CD4-positive, alpha-beta T cell (primary cell): ENCODE measurements around the gene SCG5. TPM values are rescaled to one million over a fixed set of nuclear protein-coding genes. Genes with fewer than 3 reads are reported as not detected.

Experiments used
- ATAC-seq: fragments of 200-7000 bp; cut with Tn5 transposase; one replicate; pipeline ENCODE4 v1.10.0; 2022; ENCODE audit warnings: mild to moderate bottlenecking; ENCODE audit not compliant: poor library complexity
- CTCF ChIA-PET: fragments of 350-600 bp; sonication (Branson Sonifier 250); formaldehyde crosslinking; loops from one replicate; lab custom pipeline; 2021; ENCODE audit warnings: antibody characterized with exemption, inconsistent platforms; lab: Charles Lee
- POLR2A ChIA-PET: fragments of 350-600 bp; sonication (Branson Sonifier 250); formaldehyde crosslinking; loops from one replicate; lab custom pipeline; 2021; ENCODE audit warnings: antibody characterized with exemption, inconsistent platforms; lab: Charles Lee
- DNase-seq, 14 experiments: peaks; one replicate each; pipeline ENCODE4 v3.0.0-alpha.2; 2013 to 2020; ENCODE audit warnings: mixed read lengths in 2 of 14
- H3K27ac ChIP-seq, 2 donors: one replicate each; pipeline versions ENCODE4 v1.5.1 to v1.7.0; 2013; ENCODE audit warnings: low read length in 2 of 2, low read depth in 1 of 2, mild to moderate bottlenecking in 1 of 2
- H3K27me3 ChIP-seq, 2 experiments: 1 replicate in 1 of 2; 2 replicates in 1 of 2; pipeline versions ENCODE4 v1.6.1 to v1.7.0; 2013; ENCODE audit warnings: low read length in 2 of 2, control low read depth in 1 of 2, mild to moderate bottlenecking in 1 of 2, moderate library complexity in 1 of 2; ENCODE audit not compliant: insufficient read depth in 2 of 2, control insufficient read depth in 1 of 2
- H3K36me3 ChIP-seq: one replicate; pipeline ENCODE4 v1.6.1; 2013; ENCODE audit warnings: low read length, control low read depth; ENCODE audit not compliant: insufficient read depth
- H3K4me1 ChIP-seq: one replicate; pipeline ENCODE4 v1.6.1; 2013; ENCODE audit warnings: low read length, control low read depth; ENCODE audit not compliant: insufficient read depth
- H3K4me3 ChIP-seq: one replicate; pipeline ENCODE4 v1.5.1; 2013; ENCODE audit warnings: mild to moderate bottlenecking, low read length, moderate library complexity
- H3K9me3 ChIP-seq, 2 experiments: 1 replicate in 1 of 2; 2 replicates in 1 of 2; pipeline versions ENCODE4 v1.6.1 to v1.7.0; 2013; ENCODE audit warnings: low read length in 2 of 2, mild to moderate bottlenecking in 2 of 2, control low read depth in 1 of 2, moderate library complexity in 1 of 2; ENCODE audit not compliant: control insufficient read depth in 1 of 2, insufficient read depth in 1 of 2
- H3K27ac Mint-ChIP-seq: one replicate; pipeline ENCODE4 v1.8.0; 2020; ENCODE audit warnings: mixed read lengths
- H3K27me3 Mint-ChIP-seq: one replicate; pipeline ENCODE4 v1.8.0; 2021; ENCODE audit warnings: mixed read lengths
- H3K36me3 Mint-ChIP-seq: one replicate; pipeline ENCODE4 v1.8.0; 2021; ENCODE audit warnings: low read depth, mixed read lengths
- H3K4me1 Mint-ChIP-seq: one replicate; pipeline ENCODE4 v1.8.0; 2021; ENCODE audit warnings: low read depth, mixed read lengths
- H3K4me3 Mint-ChIP-seq: one replicate; pipeline ENCODE4 v1.8.0; 2020; ENCODE audit warnings: mild to moderate bottlenecking, mixed read lengths
- H3K9me3 Mint-ChIP-seq: one replicate; pipeline ENCODE4 v1.8.0; 2020; ENCODE audit warnings: mixed read lengths
- CTCF ChIP-seq: fragments of 200-600 bp; IDR thresholded peaks from one replicate; pipeline ENCODE4 v1.8.0; 2022; ENCODE audit warnings: antibody characterized with exemption, mild to moderate bottlenecking
- intact Hi-C, 2 experiments: fragments of 100-400 bp; cut with DNase I in 1 of 2; cut with micrococcal nuclease in 1 of 2; formaldehyde crosslinking; loops; one replicate each; pipeline versions ENCODE4 v1.15.1 to v1.9.0; 2023 to 2025; cut with DNase I, micrococcal nuclease
- total RNA-seq, 174 experiments: library from RNA in 2 of 174; stranded (reverse) in 2 of 174; gene quantifications; one replicate each; pipeline ENCODE4 v1.2.3 and lab custom pipeline; 2021 to 2026

The SCG5 gene
- total RNA-seq, 2 experiments from 2014 or later: not detected

DNA sequence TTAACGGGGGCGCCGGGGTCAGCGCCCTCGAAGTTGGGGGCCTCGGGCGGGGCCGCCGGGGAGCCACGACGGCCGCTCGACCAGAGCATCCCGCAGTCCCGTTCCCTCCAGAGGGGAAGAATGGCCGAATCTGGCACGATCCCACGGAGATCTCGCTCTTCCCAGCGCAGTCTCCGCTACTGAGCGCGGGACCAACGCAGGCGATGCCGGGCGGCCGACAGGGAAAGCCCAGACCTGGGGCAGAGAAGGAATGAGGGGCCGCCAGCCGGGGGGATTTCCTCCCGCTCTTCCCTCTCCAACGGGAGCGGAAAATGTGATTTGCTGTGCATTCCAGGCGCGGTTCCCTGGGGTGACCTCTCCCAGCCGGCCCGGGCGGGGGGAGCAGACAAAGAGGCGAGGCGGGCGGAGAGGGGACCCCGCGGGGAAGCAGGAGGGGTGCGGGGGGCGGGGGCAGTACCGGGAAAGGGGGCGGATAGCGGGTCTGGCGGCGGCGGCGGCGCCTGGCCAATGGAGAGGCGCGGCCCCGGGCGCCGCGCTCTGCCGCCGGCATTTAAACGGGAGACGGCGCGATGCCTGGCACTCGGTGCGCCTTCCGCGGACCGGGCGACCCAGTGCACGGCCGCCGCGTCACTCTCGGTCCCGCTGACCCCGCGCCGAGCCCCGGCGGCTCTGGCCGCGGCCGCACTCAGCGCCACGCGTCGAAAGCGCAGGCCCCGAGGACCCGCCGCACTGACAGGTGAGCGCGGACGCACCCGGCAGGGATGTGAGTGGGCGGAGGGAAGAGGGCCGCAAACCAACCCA, 76.1 kb downstream of the SCG5 start, which contains the start of gene GREM1:
TSS of gene GREM1 (plus strand) at position 579 of the 801 bp plus-strand sequence. CDS start 12,687 bp downstream, outside the sequence.
- Mint-ChIP-seq H3K27me3 (peaks cover 81% of the 10 kb centered on the region), H3K27ac (no peak within 1 kb of the TSS), H3K4me1 (peaks cover 16% of the 10 kb centered on the region), H3K36me3 (no peaks in the 10 kb centered on the region), H3K4me3 (no peak within 1 kb of the TSS), H3K9me3 (no peaks in the 10 kb centered on the region)
- TF ChIP-seq CTCF: no peak
- Histone ChIP-seq H3K4me3 (no peak within 1 kb of the TSS), H3K9me3 (peaks cover 0 to 12% of the 10 kb centered on the region in 2 experiments), H3K27me3 (peaks cover 37 to 72% of the 10 kb centered on the region in 2 experiments), H3K36me3 (no peaks in the 10 kb centered on the region), H3K4me1 (peaks cover 15% of the 10 kb centered on the region), H3K27ac (no peak within 1 kb of the TSS)
- intact Hi-C loops: no loop called here
- no peak for DNase-seq
- ChIA-PET CTCF (no interaction called here), POLR2A (no interaction called here)
- ATAC-seq: no peak

DNA sequence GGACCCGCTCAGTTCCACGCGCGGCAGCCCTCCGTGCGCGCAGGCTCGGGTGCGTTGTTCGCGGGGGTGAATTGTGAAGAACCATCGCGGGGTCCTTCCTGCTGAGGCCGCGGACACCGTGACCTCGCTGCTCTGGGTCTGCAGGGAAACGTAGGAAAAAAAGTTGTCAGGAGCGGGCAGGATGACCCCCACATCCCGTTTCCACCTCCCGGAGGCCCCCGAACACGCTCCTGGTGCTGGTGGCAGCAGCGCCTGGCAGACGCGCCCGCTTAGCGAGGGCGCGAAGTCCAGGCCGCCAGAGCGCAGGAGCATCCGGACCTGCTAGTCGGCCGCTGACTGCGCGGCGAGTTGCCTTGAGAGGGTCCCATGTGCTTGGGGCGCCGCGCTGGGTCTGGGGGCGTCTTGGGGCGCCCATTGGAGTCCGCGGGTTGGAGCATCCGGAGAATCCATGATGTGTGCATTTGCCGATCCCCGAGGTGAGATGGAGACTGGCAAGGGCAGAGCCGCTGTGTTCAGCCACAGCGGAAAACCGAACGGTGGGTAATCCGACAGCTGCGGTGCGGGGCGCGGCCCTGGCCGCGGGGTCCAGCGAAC, 76.8 kb downstream of the SCG5 start:
- no peak for TF ChIP-seq CTCF
- H3K4me1 ChIP-seq: peaks cover 15% of the 10 kb centered on the region
- peaks cover 16% of the 10 kb centered on the region for H3K4me1 Mint-ChIP-seq
- peaks cover 83% of the 10 kb centered on the region for H3K27me3 Mint-ChIP-seq
- no peaks in the 10 kb centered on the region for H3K9me3 Mint-ChIP-seq
- DNase-seq (no peak), ATAC-seq (no peak)
- intact Hi-C loops: no loop called here
- no peak overlapping the region for H3K4me3 Mint-ChIP-seq
- H3K36me3 ChIP-seq: no peaks in the 10 kb centered on the region
- no peaks in the 10 kb centered on the region for H3K36me3 Mint-ChIP-seq
- POLR2A ChIA-PET: no interaction called here
- H3K4me3 ChIP-seq: no peak overlapping the region
- peaks cover 37 to 70% of the 10 kb centered on the region in 2 experiments for H3K27me3 ChIP-seq
- no peak overlapping the region for H3K27ac ChIP-seq
- CTCF ChIA-PET: no interaction called here
- H3K27ac Mint-ChIP-seq: no peak overlapping the region
- peaks cover 0 to 12% of the 10 kb centered on the region in 2 experiments for H3K9me3 ChIP-seq

DNA sequence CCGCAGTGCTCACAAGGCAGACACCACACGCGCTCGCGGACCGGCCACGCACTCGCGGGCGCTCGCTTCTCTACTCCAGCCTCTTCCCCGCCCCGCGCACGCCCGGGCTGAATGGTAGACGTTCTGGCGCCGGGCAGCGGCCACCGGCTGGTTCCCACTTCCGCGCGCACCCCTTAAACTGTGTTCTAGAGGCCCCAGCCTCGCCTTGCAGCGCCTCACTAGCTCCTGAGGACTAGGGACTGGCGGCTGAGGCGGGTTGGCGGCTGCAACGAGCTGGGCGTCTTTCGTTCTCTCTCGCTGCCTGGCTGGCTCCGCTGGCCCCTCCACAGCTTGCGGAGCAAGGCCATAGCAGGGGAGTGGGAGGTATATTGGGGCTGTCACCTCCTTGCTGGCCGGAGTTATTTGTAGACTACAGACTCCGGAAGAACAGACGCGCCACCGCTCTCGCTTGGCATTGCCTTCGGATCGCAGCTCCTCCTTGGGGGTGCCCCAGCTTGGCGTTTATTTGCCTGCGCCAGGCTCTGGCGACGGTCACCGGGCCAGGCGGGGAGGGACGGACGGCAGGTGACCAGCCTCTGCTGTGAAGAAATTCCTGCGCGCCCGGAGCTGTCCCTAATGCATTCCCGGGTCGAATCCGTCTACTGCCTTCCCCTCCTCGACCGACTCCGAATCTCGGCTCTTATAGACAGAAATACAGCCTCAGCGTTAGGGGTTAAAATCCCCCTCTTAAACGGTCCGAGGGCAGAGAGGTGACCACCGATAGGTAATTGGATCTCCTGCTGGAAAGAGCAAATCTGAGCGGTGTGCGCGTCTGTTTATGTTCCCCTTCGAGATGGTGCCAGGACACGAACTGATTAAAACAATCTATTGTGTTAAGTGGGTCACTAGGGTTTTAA, 77.6 kb downstream of the SCG5 start:
- no peak for TF ChIP-seq CTCF
- H3K27me3 Mint-ChIP-seq: peaks cover 76% of the 10 kb centered on the region
- no peak overlapping the region for H3K4me3 ChIP-seq
- no peak for ATAC-seq
- peaks cover 0 to 12% of the 10 kb centered on the region in 2 experiments for H3K9me3 ChIP-seq
- no peaks in the 10 kb centered on the region for H3K36me3 ChIP-seq
- no peak overlapping the region for H3K4me3 Mint-ChIP-seq
- H3K4me1 ChIP-seq: peaks cover 15% of the 10 kb centered on the region
- POLR2A ChIA-PET: no interaction called here
- intact Hi-C loops: no loop called here
- peaks cover 37 to 62% of the 10 kb centered on the region in 2 experiments for H3K27me3 ChIP-seq
- no peak for DNase-seq
- H3K9me3 Mint-ChIP-seq: no peaks in the 10 kb centered on the region
- H3K4me1 Mint-ChIP-seq: peaks cover 16% of the 10 kb centered on the region
- H3K27ac ChIP-seq: no peak overlapping the region
- CTCF ChIA-PET: no interaction called here
- no peaks in the 10 kb centered on the region for H3K36me3 Mint-ChIP-seq
- H3K27ac Mint-ChIP-seq: no peak overlapping the region
